Panc1 (cell line): ENCODE results near the gene ADPRHL1. TPM values are rescaled to one million over a fixed set of nuclear protein-coding genes. Genes with fewer than 3 reads are reported as not detected.

Experiments used
- ATAC-seq: fragments of 200-7000 bp; cut with Tn5 transposase; 2 replicates; pipeline ENCODE4 v1.9.1; 2020; ENCODE audit warnings: mild to moderate bottlenecking, moderate library complexity
- BruUV-seq: library from RNA; stranded (reverse); fragments of 400-500 nt; replicated peaks from 2 replicates; lab custom pipeline; 2021; lab: Mats Ljungman, UMichigan
- CTCF ChIA-PET: fragments of 300-600 bp; sonication (Branson Sonifier 250); formaldehyde crosslinking; loops from one replicate; lab custom pipeline; 2022; ENCODE audit warnings: antibody characterized with exemption; lab: Charles Lee
- POLR2A ChIA-PET: fragments of 300-600 bp; sonication (Branson Sonifier 250); formaldehyde crosslinking; loops from one replicate; lab custom pipeline; 2022; ENCODE audit warnings: antibody characterized with exemption; lab: Charles Lee
- DNase-seq: peaks from one replicate; pipeline ENCODE4 v3.0.0-alpha.2; 2010; ENCODE audit warnings: low read depth, low spot score
- H3K27ac ChIP-seq: 2 replicates; pipeline ENCODE4 v1.5.1; 2011; ENCODE audit warnings: mild to moderate bottlenecking, low read length, inconsistent platforms
- H3K27me3 ChIP-seq: fragments of 200-500 bp; sonication (Bioruptor generic); 2 replicates; pipeline ENCODE4 v1.6.0; 2014; ENCODE audit warnings: low read length, inconsistent platforms; ENCODE audit not compliant: control insufficient read depth, insufficient read depth
- H3K36me3 ChIP-seq: fragments of 200-500 bp; sonication (Bioruptor generic); 2 replicates; pipeline ENCODE4 v1.5.1; 2014; ENCODE audit warnings: inconsistent platforms, mild to moderate bottlenecking, low read length, moderate library complexity; ENCODE audit not compliant: control insufficient read depth, insufficient read depth
- H3K4me1 ChIP-seq: 2 replicates; pipeline ENCODE4 v1.5.1; 2011; ENCODE audit warnings: inconsistent platforms, mild to moderate bottlenecking, low read length, moderate library complexity; ENCODE audit not compliant: control insufficient read depth, insufficient read depth
- H3K4me3 ChIP-seq, 2 experiments: 2 replicates each; pipeline ENCODE4 v1.5.1; 2011 to 2012; ENCODE audit warnings: low read depth in 2 of 2, low read length in 2 of 2, mild to moderate bottlenecking in 2 of 2, inconsistent platforms in 1 of 2, moderate library complexity in 1 of 2
- H3K9me3 ChIP-seq: fragments of 200-500 bp; sonication (Bioruptor generic); 2 replicates; pipeline ENCODE4 v1.5.1; 2014; ENCODE audit warnings: low read depth, mild to moderate bottlenecking, inconsistent platforms, low read length, moderate library complexity; ENCODE audit not compliant: control insufficient read depth, insufficient read depth
- CTCF ChIP-seq: fragments of 450-650 bp; IDR thresholded peaks from 2 replicates; pipeline ENCODE4 v1.5.1; 2017; ENCODE audit warnings: mild to moderate bottlenecking
- POLR2AphosphoS5 ChIP-seq: IDR thresholded peaks from 2 replicates; pipeline ENCODE4 v1.6.1; 2012; ENCODE audit warnings: mild to moderate bottlenecking, low read depth, low read length, moderate library complexity
- REST ChIP-seq, 2 experiments: IDR thresholded peaks; 2 replicates each; pipeline ENCODE4 v1.6.1; 2011 to 2012; ENCODE audit warnings: low read depth in 2 of 2, control low read depth in 1 of 2, low read length in 1 of 2, mild to moderate bottlenecking in 1 of 2, moderate library complexity in 1 of 2; ENCODE audit not compliant: insufficient read depth in 1 of 2
- SIN3A ChIP-seq: IDR thresholded peaks from 2 replicates; pipeline ENCODE4 v1.6.1; 2012; ENCODE audit warnings: low read depth, mild to moderate bottlenecking, low read length, moderate library complexity, borderline replicate concordance; ENCODE audit not compliant: insufficient read depth
- TCF7L2 ChIP-seq: IDR thresholded peaks from 2 replicates; pipeline ENCODE4 v1.6.1; 2011; ENCODE audit warnings: mild to moderate bottlenecking, low read depth, low read length, inconsistent platforms
- in situ Hi-C: cut with HindIII; loops from 2 replicates; pipeline ENCODE4 v1.10.0; 2016; ENCODE audit warnings: low sequenced_read_pairs, low pct_unique_long_range_greater_than_20kb
- intact Hi-C: fragments of 100-400 bp; cut with micrococcal nuclease; formaldehyde crosslinking; loops from one replicate; pipeline ENCODE4 v1.10.0; 2022; ENCODE audit not compliant: unreplicated experiment
- total RNA-seq: library from RNA; stranded (reverse); gene quantifications from one replicate; pipeline ENCODE4 v1.2.1, GENCODE V29; 2021; ENCODE audit not compliant: unreplicated experiment

Gene ADPRHL1
- total RNA-seq, 1 experiment from 2014 or later: 4.8 TPM

- H3K4me1 ChIP-seq: no peaks in the 10 kb centered on the region
- no peak for TF ChIP-seq CTCF
- no peak for TF ChIP-seq SIN3A
- TF ChIP-seq TCF7L2: no peak
- no peak for TF ChIP-seq REST (IDR thresholded peaks at IDR 0.05; ENCODE audit: insufficient read depth in 1 of 2, low read depth in 2 of 2, low read length in 1 of 2)
- TF ChIP-seq POLR2AphosphoS5: no peak
- no peak for DNase-seq
- no peaks in the 10 kb centered on the region; the same call in none of the 2 replicates for H3K36me3 ChIP-seq
- no peak overlapping the region for H3K4me3 ChIP-seq
- no TSS peak for BruUV-seq
- H3K27ac ChIP-seq: no peak overlapping the region
- intact Hi-C loops: no loop called here
- ChIA-PET CTCF (no interaction called here), POLR2A (no interaction called here)
- H3K27me3 ChIP-seq: no peaks in the 10 kb centered on the region
- no peak for ATAC-seq
- in situ Hi-C loops: no loop called here
- H3K9me3 ChIP-seq: no peaks in the 10 kb centered on the region
Measured at GRCh38 chr13:113456116-113456702, 2.9 kb upstream of the ADPRHL1 start.

- intact Hi-C loops: no loop called here
- no peaks in the 10 kb centered on the region for H3K27me3 ChIP-seq
- POLR2A ChIA-PET: no interaction called here
- TF ChIP-seq SIN3A (no peak), TCF7L2 (no peak)
- no peaks in the 10 kb centered on the region; the same call in none of the 2 replicates for H3K36me3 ChIP-seq
- no peaks in the 10 kb centered on the region for H3K9me3 ChIP-seq
- CTCF ChIA-PET: no interaction called here
- no peak for DNase-seq
- in situ Hi-C loops: no loop called here
- H3K4me1 ChIP-seq: no peaks in the 10 kb centered on the region
- no TSS peak for BruUV-seq
- no peak overlapping the region for H3K27ac ChIP-seq
- no peak overlapping the region for H3K4me3 ChIP-seq
- ATAC-seq: no peak
Measured at GRCh38 chr13:113455384-113455783, 2.1 kb upstream of the ADPRHL1 start.

- intact Hi-C loops: no loop called here
- no peaks in the 10 kb centered on the region for H3K27me3 ChIP-seq
- H3K4me3 ChIP-seq: no peak overlapping the region
- no peaks in the 10 kb centered on the region for H3K9me3 ChIP-seq
- no peak for DNase-seq
- H3K4me1 ChIP-seq: peaks cover 2% of the 10 kb centered on the region
- in situ Hi-C loops: no loop called here
- no peak for TF ChIP-seq CTCF
- TF ChIP-seq POLR2AphosphoS5: no peak
- TF ChIP-seq SIN3A: no peak
- TF ChIP-seq REST (IDR thresholded peaks at IDR 0.05; ENCODE audit: insufficient read depth in 1 of 2, low read depth in 2 of 2, low read length in 1 of 2): no peak
- TF ChIP-seq TCF7L2: no peak
- CTCF ChIA-PET: interaction anchor here (0.8 kb wide), 1 partner anchor 42 kb away, joined by 3 read pairs; no protein-coding TSS in a partner anchor
- no TSS peak for BruUV-seq
- ATAC-seq: no peak
- H3K36me3 ChIP-seq: no peaks in the 10 kb centered on the region; the same call in none of the 2 replicates
- POLR2A ChIA-PET: no interaction called here
- H3K27ac ChIP-seq: no peak overlapping the region
Measured at GRCh38 chr13:113454936-113455335, 1.6 kb upstream of the ADPRHL1 start.
